Subcutaneous adipose tissue (tissue), 4 donors: ENCODE measurements around the gene CCDC88C. TPM values are rescaled to one million over a fixed set of nuclear protein-coding genes. Genes with fewer than 3 reads are reported as not detected.

ENCODE experiments used
- CTCF ChIP-seq: fragments of 450-650 bp; IDR thresholded peaks from one replicate; pipeline ENCODE4 v1.5.1; 2016; ENCODE audit warnings: low read depth, mild to moderate bottlenecking, control low read depth, antibody characterized with exemption, moderate library complexity
- total RNA-seq, 4 donors: library from RNA; depleted of rRNA; stranded (reverse); fragments of >200 nt; gene quantifications; one replicate each; pipeline ENCODE4 v1.1.0, GENCODE V29; 2016

Gene CCDC88C
- total RNA-seq, 4 donors from 2014 or later, result 7.3 to 16.2 (median 8.8) TPM

- no peak for TF ChIP-seq CTCF
Measured at GRCh38 chr14:91233936-91234790, 183.5 kb downstream of the CCDC88C start.

GRCh38 chr14:91232603-91233002 lies 185.0 kb downstream of the CCDC88C start:
- no peak for TF ChIP-seq CTCF

- TF ChIP-seq CTCF, result no peak
Measured at GRCh38 chr14:91232052-91232451, 185.6 kb downstream of the CCDC88C start.

- TF ChIP-seq CTCF, result no peak
Measured at GRCh38 chr14:91231446-91231845, 186.2 kb downstream of the CCDC88C start.

- TF ChIP-seq CTCF, result no peak
Measured at GRCh38 chr14:91230397-91231035, 187.1 kb downstream of the CCDC88C start.

GRCh38 chr14:91229743-91230200 lies 187.8 kb downstream of the CCDC88C start:
- TF ChIP-seq CTCF, result no peak

GRCh38 chr14:91229005-91229382 lies 188.6 kb downstream of the CCDC88C start:
- no peak for TF ChIP-seq CTCF
